NCI-H2029 treated with DMSO at 0.1 percent for 48 hours (cell line): ENCODE measurements around the gene NGFR.
A peak's percentile ranks its signal among the peaks of the same experiment; 100 is the strongest.
"Not testable (repeated sequence)": the region's sequence is repeated elsewhere in the genome, so short reads cannot be mapped to it uniquely, and the experiment has no call there.

Experiments used
- DNase-seq: peaks from one replicate; lab custom pipeline; 2025; lab: John Stamatoyannopoulos, UW

NGFR gene

GRCh38 chr17:49496867-49497147 lies 1.7 kb downstream of the NGFR start:
- no peak for DNase-seq

GRCh38 chr17:49497148-49498028 lies 2.3 kb downstream of the NGFR start:
- peak; percentile 18 for DNase-seq

DNA sequence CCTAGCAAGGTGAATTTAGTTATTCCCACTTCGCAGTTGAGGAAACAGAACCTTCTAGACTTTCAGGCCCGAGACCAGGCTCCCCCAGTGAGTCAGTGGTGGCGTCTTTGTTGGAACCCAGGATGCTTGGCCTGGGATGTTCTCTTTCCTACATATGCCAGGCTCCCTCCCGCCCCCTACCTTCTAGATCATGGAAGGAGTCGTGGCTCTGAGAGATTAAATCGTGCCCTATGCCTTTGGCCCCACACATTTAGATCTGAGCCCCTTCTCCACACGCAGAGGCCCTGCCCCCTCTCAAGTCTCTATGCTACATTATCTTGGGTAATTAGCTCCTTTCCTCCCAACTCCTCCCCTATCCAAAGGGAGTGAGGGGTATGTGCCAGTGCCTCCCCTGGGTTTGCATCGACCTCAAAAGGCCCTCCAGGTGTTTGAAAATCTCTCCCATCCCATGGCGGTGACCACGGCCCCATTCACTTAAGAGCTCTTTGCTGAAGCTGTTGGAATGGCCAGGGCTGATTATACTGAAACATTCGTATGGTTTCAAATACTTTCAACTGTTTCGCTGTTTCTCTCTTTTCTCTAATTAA lies 3.0 kb downstream of the NGFR start:
- no peak for DNase-seq

- no peak for DNase-seq
Observed at GRCh38 chr17:49501496-49501895, 6.4 kb downstream of the NGFR start.

- DNase-seq: no peak
Observed at GRCh38 chr17:49502254-49502653, 7.2 kb downstream of the NGFR start.

- not testable (repeated sequence) for DNase-seq
Observed at GRCh38 chr17:49502680-49503079, 7.6 kb downstream of the NGFR start.

- DNase-seq: no peak
Observed at GRCh38 chr17:49504369-49504768, 9.3 kb downstream of the NGFR start.

DNA sequence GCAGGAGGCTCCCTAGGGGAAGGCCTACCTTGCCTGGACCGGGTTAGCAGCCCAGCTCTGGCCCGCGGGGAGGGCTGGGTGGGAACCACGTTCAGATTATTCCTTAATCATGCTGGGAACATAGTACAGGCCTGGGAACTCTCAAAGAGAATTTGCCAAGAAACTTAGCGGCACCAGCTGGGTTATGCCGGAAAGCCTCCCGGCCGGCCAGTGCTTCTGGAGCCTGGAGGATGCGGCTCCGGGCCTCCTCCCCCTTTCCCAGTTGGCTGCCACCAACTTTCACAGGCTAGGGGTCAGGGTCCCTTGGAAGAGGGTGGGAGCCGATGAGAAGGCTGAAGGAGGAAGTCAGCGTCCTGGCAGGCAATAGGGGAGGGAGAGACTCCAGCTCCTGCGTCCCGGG lies 10.8 kb downstream of the NGFR start:
- no peak for DNase-seq

GRCh38 chr17:49506282-49506681 lies 11.2 kb downstream of the NGFR start:
- no peak for DNase-seq

- DNase-seq: no peak
Observed at GRCh38 chr17:49508061-49508865, 13.2 kb downstream of the NGFR start.

DNA sequence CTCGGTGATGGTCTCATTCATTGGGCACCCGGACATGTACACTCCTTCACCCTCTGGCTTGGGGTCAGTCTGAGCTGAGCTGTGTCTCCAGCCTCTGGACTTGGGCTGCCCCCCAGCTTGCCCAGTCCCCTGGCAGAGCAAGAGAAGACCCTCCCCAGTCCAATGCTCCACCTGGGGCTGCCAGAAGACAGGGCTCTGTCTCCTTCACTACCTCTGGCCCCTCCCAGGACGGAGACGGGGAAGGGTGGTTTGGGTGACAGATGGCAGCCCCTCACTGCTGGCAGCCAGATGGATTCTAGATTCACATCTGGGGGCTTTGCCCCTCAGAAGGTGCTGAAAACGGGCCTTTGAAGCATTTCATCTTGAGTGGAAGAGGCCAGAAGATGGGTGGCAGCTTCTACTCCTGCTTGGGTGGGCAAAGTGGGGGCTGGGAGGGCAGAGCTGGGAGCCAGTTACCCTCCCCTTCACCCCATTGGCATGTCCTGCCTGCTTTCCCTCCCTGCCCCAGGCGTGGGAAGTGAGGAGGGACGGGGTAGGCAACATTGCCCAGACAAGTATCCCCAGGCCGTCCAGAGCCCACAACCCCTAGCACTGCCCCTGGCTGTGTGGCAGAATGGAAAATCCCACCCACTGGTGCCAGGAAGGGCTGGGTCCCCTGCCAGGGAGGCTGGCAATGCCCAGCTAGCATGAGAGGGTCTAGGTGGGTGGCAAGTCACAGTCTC lies 13.9 kb downstream of the NGFR start:
- no peak for DNase-seq

- no peak for DNase-seq
Observed at GRCh38 chr17:49509588-49509917, 14.5 kb downstream of the NGFR start.

- DNase-seq: no peak
Observed at GRCh38 chr17:49510059-49510719, 15.1 kb downstream of the NGFR start.

- no peak for DNase-seq
Observed at GRCh38 chr17:49510720-49511110, 15.6 kb downstream of the NGFR start.

GRCh38 chr17:49511810-49512209 lies 16.7 kb downstream of the NGFR start:
- DNase-seq: no peak

DNA sequence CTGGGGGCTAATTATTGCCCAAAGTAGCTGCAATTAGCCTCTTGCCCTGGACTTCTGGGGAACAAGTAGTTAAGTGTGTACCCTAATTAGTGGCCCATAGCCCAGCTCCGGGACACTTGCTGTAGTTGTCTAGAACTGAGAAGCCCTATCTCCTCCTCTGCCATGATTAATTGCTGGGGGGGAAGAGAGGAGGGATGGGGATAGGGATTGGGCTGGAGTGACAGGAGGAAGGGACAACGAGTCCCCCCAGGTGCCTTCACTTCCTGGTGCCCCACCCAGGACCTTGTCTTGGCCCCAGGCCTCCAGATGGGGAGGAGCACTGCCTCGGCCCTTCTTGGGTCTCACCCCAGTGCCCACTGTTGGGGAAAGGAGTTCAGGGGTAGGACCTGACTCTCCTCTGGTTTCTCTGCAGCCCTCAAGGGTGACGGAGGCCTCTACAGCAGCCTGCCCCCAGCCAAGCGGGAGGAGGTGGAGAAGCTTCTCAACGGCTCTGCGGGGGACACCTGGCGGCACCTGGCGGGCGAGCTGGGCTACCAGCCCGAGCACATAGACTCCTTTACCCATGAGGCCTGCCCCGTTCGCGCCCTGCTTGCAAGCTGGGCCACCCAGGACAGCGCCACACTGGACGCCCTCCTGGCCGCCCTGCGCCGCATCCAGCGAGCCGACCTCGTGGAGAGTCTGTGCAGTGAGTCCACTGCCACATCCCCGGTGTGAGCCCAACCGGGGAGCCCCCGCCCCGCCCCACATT lies 17.4 kb downstream of the NGFR start:
- no peak for DNase-seq

DNA sequence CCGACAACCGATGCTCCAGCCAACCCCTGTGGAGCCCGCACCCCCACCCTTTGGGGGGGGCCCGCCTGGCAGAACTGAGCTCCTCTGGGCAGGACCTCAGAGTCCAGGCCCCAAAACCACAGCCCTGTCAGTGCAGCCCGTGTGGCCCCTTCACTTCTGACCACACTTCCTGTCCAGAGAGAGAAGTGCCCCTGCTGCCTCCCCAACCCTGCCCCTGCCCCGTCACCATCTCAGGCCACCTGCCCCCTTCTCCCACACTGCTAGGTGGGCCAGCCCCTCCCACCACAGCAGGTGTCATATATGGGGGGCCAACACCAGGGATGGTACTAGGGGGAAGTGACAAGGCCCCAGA lies 17.9 kb downstream of the NGFR start:
- DNase-seq: no peak

DNA sequence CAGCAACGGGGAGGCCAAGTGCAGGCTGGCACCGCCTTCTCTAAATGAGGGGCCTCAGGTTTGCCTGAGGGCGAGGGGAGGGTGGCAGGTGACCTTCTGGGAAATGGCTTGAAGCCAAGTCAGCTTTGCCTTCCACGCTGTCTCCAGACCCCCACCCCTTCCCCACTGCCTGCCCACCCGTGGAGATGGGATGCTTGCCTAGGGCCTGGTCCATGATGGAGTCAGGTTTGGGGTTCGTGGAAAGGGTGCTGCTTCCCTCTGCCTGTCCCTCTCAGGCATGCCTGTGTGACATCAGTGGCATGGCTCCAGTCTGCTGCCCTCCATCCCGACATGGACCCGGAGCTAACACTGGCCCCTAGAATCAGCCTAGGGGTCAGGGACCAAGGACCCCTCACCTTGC lies 18.5 kb downstream of the NGFR start:
- no peak for DNase-seq

GRCh38 chr17:49514071-49514721 lies 19.1 kb downstream of the NGFR start:
- no peak for DNase-seq

GRCh38 chr17:49515196-49515770 lies 20.2 kb downstream of the NGFR start:
- no peak for DNase-seq

DNA sequence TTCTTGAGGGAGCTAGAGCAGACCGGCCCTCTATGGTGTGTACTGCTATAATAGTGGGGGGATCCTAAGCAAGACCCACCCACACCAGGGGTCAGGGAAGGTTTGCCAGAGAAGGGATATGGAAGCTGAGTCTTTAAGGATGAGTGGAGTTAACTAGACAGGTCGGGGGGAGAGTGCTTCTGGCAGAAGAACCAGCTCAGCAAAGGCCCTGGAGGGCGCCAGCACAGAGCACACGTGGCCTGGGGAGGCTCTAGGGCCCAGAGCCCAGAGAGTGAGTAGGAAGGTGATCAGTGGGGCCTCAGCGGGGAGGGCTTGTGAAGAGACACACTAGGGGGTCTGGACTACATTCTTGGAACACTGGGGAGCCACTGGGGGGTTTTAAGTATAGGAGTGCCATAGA lies 21.1 kb downstream of the NGFR start:
- DNase-seq: no peak
